GM21360 (cell line): ENCODE measurements around the gene PPFIBP2.
"Not testable (repeated sequence)": the region's sequence is repeated elsewhere in the genome, so short reads cannot be mapped to it uniquely, and the experiment has no call there.

Experiments
- ATAC-seq: cut with Tn5 transposase; IDR thresholded peaks from one replicate; pipeline ENCODE4 v1.9.1; 2021; ENCODE audit warnings: mild to moderate bottlenecking, moderate library complexity; ENCODE audit not compliant: unreplicated experiment

Gene PPFIBP2

GRCh38 chr11:7655253-7656217, 141.7 kb downstream of the PPFIBP2 start:
- ATAC-seq = no peak

GRCh38 chr11:7656704-7657103, 142.9 kb downstream of the PPFIBP2 start:
- ATAC-seq = no peak

GRCh38 chr11:7657306-7658025, 143.7 kb downstream of the PPFIBP2 start:
- ATAC-seq = no peak

- ATAC-seq = not testable (repeated sequence)
Measured at GRCh38 chr11:7663531-7663930, 149.7 kb downstream of the PPFIBP2 start.

- no peak for ATAC-seq
Measured at GRCh38 chr11:7664867-7665266, 151.1 kb downstream of the PPFIBP2 start.

- ATAC-seq = peak; percentile 95
Measured at GRCh38 chr11:7665473-7666291, 151.9 kb downstream of the PPFIBP2 start.

- ATAC-seq = no peak
Measured at GRCh38 chr11:7666292-7666866, 152.6 kb downstream of the PPFIBP2 start.

- ATAC-seq = no peak
Measured at GRCh38 chr11:7667460-7667859, 153.7 kb downstream of the PPFIBP2 start.

GRCh38 chr11:7668464-7668863, 154.7 kb downstream of the PPFIBP2 start:
- ATAC-seq = no peak

GRCh38 chr11:7668911-7669310, 155.1 kb downstream of the PPFIBP2 start:
- no peak for ATAC-seq

GRCh38 chr11:7670641-7671040, 156.8 kb downstream of the PPFIBP2 start:
- no peak for ATAC-seq

GRCh38 chr11:7671347-7672215, 157.8 kb downstream of the PPFIBP2 start:
- ATAC-seq = peak; percentile 75

- ATAC-seq = peak; percentile 11
Measured at GRCh38 chr11:7672276-7672959, 158.6 kb downstream of the PPFIBP2 start.

GRCh38 chr11:7672960-7673723, 159.3 kb downstream of the PPFIBP2 start, which contains the start of gene CYB5R2:
Gene CYB5R2, minus strand, starts transcription at chr11:7673500. Its CDS starts 675 bp downstream, at chr11:7672825.
- ATAC-seq = no peak

GRCh38 chr11:7673724-7674434, 160.1 kb downstream of the PPFIBP2 start:
- no peak for ATAC-seq

- no peak for ATAC-seq
Measured at GRCh38 chr11:7675631-7676030, 161.8 kb downstream of the PPFIBP2 start.

GRCh38 chr11:7677071-7677470, 163.3 kb downstream of the PPFIBP2 start:
- no peak for ATAC-seq

GRCh38 chr11:7677796-7678201, 164.0 kb downstream of the PPFIBP2 start:
- ATAC-seq = no peak
